Measurements from ENCODE around the gene CEP41.

Gene CEP41

GRCh38 chr7:130420943-130421578, 19.8 kb downstream of the CEP41 start:
- DNase-seq (ENCODE audit: low spot score): no peak

GRCh38 chr7:130419658-130420057, 21.2 kb downstream of the CEP41 start:
- no peak for DNase-seq (ENCODE audit: low spot score)

- DNase-seq (ENCODE audit: low spot score): no peak
These were observed 22.5 kb downstream of the CEP41 start for GRCh38 chr7:130418306-130418705.

DNA sequence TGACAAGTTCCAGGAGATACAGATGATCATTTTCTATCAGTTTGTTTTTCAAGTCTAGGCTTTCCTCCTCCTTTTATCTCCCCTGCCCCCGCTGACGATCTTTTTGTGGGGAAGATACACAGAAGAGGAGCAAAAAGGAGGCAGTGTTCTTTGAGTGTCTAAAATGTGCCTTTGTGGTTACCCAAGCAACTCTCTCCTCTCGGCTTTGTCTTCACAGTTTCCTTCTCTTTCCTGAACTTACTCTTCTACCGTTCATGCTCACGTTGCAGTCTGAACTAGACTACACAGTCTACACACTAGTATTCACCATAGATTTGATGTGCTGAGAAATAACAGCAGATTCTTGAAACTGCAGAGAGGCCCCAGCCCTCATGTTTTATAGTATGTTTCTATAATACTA, 23.6 kb downstream of the CEP41 start:
- DNase-seq (ENCODE audit: low spot score): no peak

DNA sequence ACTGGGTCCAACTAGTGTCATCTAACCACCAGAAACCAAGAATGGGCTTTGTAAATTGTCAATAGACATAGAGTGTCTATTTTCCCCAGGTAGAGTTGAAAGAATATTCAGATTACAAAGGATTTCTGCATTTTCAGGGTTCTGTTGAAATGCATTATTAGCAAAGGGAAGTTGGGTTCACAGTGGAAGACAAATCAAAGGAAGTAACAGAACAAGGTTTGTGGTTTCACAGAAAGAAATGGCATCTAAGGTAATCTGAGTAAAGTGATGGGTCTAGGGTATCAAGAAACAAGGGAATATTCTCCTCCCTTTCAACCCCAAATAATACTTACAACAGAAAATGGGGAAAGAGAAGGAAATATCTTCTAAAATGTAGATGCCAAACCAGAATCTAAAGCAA, 25.8 kb downstream of the CEP41 start:
- no peak for DNase-seq (ENCODE audit: low spot score)

DNA sequence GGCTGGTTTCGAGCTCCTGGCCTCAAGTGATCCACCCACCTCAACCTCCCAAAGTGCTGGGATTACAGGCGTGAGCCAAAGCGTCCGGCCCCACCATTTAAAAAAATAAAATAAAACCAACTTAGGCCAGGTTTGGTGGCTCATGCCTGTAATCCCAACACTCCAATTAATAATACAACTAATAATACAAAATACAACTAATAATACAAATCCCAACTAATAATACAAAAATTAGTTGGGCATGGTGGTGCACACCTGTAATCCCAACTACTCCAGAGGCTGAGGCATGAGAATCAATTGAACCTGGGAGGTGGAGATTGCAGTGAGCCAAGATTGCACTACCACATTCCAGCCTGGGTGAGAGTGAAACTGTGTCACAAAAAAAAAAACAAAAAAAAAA, 27.6 kb downstream of the CEP41 start:
- DNase-seq (ENCODE audit: low spot score): no peak

DNA sequence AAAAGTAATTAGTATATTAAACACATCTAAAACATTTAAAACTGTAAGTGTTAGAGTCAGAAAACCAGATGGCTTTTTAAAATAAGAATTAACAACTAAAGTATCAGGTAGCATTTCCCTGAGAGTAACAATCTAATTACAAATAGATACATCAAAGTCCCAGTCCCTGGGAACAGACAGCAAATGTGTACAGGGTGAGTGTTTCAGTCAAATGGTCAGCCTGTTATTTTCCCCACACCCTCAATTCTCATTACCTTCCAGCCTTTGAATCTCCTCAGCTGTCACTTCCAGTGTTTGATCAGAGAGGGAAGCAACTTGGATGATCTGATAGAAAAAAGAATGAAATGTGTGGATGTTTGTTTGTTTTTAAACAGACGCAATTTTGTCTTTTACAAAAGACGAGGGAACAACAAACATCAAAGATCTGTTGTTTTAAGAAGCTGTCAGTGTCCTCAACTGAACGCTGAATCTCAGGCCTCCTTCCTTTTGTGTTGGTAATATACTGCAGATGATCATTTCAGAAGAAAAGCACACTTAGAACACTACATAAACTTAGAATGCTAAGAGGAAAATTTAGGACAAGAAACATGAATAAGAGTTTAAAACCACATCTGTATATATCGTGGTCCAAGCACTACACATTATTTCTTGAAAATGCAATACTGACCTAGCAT, 29.8 kb downstream of the CEP41 start:
- DNase-seq (ENCODE audit: low spot score): no peak

DNA sequence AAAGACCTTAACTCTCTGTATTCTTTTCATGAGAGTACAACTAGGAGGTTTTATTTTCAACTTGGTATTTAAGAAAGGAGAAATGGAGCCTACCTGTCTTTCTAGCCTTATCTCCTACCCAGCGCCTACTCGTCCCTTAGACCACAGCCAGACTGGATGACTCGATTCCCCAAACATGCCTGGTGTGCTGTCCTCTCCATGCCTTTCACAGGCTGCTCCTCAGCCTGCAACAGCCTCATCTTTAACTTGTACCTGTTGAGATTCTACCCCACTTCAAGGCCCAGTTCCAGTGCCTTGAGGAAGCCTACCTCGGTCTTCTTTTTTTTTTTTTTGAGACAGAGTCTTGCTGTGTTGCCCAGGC, 31.1 kb downstream of the CEP41 start:
- no peak for DNase-seq (ENCODE audit: low spot score)

DNA sequence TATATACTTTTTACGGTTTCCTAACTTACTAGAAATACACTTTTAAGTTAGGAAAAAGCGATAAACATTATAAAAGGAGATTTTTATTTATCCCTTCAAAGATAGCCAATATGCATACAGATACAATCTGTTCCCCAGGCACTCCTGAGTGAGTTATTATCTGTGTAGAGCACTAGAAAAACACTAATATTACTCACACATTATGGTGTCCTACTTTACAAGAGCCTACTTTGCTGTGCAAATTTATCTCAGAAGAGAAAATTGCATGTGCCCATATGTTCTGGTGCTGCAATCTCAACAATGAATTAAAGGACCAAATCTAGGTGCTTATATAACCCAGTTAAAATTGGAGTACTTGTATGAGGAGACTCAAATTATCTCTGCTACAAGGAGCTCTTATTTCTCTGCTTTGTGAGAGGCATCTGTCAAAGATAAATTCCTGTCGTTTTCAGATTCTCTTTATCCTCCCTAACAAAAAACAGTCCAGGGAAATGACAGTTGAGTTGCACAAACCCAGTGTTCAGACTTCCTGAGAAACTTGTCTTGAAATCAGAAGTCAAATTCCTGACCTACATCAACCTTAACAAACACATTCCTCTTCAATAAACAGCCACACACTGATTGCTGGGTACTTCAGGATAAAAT, 31.6 kb downstream of the CEP41 start:
- DNase-seq (ENCODE audit: low spot score): no peak

DNA sequence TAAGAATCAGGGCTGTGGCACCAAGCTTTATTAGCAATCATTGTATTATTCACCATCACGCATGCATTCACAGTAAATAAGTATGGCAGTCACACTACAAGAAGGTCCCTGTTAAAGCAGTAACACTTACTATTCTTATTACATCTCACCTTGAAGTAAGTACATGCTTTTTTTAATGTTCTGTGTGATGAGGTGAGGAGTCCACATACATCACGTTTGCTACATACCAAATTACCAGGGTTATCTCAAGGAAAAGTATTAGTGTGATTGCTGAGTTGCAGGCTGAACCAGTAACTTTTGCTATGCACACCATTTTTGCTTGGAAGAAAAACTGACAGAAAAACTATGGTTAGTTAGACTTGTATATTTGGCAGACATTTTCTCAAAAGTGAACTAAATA, 35.8 kb downstream of the CEP41 start:
- no peak for DNase-seq (ENCODE audit: low spot score)

DNA sequence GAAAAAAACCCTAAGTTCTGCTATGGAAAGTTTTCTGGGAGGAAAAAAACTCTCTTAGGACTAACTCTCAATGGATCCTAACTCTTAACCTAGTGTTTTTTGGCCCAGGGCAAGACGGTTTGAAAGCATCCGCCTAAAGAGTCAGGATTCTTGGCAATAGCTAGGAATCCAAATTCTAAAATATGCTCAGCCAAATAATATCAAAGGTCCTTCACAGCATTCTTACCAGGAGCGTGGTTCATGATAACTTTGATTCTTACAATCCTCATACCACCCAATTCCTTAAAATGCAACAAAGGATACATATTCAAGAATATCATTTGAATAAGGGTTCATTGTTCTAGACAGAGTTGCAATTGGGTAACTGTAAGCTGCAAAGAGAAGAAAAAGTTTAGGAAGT, 39.2 kb downstream of the CEP41 start:
- DNase-seq (ENCODE audit: low spot score): no peak

- DNase-seq (ENCODE audit: low spot score): no peak
These were observed 39.7 kb downstream of the CEP41 start for GRCh38 chr7:130401101-130401500.

DNA sequence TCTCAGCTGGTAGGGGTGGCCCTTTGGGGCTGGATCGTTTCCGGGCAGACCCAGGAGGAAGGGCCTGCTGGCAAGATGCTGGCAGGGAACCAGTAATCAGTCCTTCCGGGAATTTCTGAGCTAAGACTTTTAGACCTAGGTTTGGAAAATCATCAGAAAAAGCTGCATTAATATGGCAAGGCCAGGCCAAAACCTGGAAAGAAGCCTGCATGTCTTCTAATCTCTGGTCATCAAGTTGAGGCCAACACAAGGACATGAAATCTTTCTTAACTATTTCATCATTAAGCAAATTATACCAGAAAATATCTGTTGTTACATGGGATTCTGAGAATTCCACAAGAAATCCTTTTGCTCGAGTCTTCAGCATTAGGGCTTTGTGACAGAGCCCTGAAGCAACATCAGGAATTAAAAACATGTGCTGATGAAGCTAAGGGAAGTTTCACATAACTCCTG, 40.7 kb downstream of the CEP41 start:
- DNase-seq (ENCODE audit: low spot score): no peak

- no peak for DNase-seq (ENCODE audit: low spot score)
These were observed 42.2 kb downstream of the CEP41 start for GRCh38 chr7:130398526-130399090.

GRCh38 chr7:130397758-130398073, 43.1 kb downstream of the CEP41 start:
- DNase-seq (ENCODE audit: low spot score): no peak

GRCh38 chr7:130397051-130397757, 43.6 kb downstream of the CEP41 start:
- DNase-seq (ENCODE audit: low spot score): no peak

DNA sequence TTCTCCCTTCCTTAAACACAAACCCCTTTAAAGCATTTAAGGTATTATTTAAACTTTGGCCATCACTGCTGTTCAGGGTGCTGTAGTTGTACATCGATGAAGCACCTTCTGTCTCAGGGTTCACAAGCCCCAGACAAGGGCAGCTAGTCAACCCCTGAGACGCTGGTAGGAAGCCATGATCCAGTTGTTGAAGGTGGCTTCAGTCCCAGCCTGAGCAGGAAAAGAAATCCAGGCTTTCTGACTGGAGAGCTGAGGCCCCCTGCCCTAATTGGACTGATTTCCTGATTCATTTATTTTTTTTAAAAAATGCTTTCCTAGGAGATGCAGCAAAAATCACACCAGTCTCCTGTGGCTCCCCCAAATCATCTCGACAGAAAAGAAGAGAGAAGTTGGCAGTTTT, 44.7 kb downstream of the CEP41 start:
- DNase-seq (ENCODE audit: low spot score): no peak

DNA sequence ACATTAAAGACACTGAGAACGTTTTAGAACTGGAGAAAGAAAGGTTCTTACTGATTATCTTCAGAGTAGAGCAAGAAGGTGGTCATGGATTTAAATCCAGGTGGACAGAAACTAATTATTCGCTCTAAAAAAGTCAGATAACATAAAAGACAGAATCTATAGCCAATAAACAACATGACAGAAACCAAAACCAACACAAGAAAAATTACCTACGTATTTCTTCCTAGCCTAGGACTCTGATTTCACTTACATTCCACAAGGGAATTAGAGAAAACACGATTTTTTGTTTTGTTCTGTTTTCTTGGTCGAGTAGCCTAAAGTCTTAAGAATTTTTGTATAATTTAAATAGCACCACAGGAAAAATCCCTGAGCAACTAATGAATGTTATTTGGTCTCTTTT, 45.4 kb downstream of the CEP41 start:
- no peak for DNase-seq (ENCODE audit: low spot score)

- DNase-seq (ENCODE audit: low spot score): no peak
These were observed 46.2 kb downstream of the CEP41 start for GRCh38 chr7:130394421-130395195.

DNA sequence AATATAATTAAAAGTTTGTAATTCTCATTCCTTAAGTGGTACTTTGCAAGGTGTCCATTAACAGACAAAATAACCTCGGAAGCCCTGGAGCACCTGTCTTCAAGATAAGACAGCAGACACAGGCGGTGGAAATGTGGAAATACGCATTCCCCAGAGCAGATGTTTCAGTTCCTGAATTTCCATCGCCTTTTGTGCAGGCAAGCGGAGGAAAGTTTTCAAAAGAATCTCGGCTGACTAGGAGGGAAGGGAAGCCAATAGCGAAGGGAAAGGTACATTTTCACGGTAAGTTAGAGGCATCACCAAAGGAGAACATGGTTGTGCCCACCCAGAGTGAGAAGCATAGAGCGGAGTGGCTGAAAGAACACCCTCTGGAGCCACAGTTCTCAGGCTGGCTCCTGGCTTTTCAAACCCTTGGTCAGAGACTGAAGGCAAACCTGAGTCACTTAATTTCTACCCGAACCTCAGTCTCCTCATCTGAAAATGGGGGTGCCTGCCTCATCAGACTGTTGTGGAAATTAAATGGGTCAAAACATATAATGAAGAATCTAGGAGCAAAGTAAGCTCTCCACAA, 46.9 kb downstream of the CEP41 start:
- DNase-seq (ENCODE audit: low spot score): no peak

DNA sequence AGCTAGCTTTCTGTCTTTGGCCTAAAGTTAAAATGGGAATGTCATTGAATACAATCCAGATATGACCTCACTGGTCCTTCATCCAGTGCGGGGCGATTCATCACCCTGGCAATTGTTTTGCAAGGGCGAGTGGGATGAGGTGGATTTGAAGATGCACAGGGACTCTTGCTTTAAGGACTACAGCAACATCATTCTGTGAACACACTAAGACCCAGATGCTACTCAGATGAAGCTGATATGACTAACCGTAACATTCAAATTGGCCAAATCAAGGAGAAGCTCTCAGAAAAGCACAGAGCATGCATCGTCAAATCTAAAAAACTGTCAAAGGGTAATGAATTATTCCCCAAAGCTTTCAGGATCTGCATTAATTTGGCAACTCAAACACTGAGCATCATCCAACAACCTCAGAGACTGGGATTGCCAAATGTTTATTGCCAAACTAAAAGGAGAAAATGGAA, 47.7 kb downstream of the CEP41 start:
- no peak for DNase-seq (ENCODE audit: low spot score)
